ENCODE measurements around the gene LRRC53.

The LRRC53 gene

GRCh38 chr1:74465193-74465681 lies 47.2 kb downstream of the LRRC53 start:
- no peak for TF ChIP-seq CTCF (IDR thresholded peaks at IDR 0.05; ENCODE audit: borderline replicate concordance, insufficient read depth, low read depth, low read length)
- H3K4me3 ChIP-seq (ENCODE audit: low read depth, low read length), result no peak overlapping the region

- H3K4me3 ChIP-seq (ENCODE audit: low read depth, low read length), result no peak overlapping the region
- no peak for TF ChIP-seq CTCF (IDR thresholded peaks at IDR 0.05; ENCODE audit: borderline replicate concordance, insufficient read depth, low read depth, low read length)
These were observed 48.4 kb downstream of the LRRC53 start for GRCh38 chr1:74464037-74464436.

DNA sequence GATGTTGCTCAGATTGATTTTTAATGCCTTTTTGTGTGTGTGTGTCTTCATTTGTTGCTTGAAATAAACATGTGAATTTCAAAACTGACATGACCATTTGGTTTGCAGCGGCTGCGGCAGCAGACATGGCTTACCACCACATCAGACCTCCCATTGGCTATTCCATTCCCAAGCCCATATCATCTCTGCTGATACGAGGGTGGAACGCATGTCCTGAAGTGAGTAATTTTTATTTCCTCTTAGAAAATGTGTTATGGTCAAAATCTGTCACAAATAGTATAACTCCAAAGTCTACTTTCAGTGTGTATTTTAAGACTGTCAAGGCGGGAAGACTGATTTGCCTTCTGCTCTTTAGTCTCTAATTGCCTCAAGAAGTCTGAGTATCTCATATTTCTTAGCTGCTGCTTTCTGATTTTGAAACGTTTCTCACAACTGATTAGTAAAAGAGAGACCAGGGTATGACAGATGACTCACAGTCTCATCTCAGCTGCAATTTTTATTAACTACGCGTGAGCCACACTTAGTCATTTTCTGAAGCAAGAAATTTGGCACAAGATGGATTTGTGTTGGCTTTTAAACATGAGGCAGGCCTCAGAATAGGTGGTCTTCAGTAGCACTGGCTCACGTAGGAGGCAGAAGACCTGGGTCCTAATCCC lies 49.0 kb downstream of the LRRC53 start:
- TF ChIP-seq CTCF (IDR thresholded peaks at IDR 0.05; ENCODE audit: borderline replicate concordance, insufficient read depth, low read depth, low read length), result no peak
- no peak overlapping the region for H3K4me3 ChIP-seq (ENCODE audit: low read depth, low read length)

DNA sequence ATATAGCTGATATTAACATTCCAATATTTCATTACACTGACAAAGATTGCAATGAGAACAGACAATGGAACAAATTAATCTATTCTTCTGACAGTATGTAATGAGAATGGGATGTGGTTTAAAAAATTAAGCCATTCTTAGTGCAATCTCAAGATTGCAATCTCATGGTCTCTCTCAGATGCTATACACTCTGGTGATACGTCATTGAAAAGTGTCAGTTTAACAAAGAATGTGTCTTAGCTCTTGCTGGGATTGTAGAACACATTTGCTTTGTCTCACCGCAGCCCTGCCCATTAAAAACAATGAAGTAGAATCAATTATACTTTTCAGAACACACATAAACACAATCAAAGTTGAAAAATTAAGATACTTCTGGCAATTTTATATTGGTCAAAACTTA lies 55.2 kb downstream of the LRRC53 start:
- no peak overlapping the region for H3K4me3 ChIP-seq (ENCODE audit: low read depth, low read length)
- TF ChIP-seq CTCF (IDR thresholded peaks at IDR 0.05; ENCODE audit: borderline replicate concordance, insufficient read depth, low read depth, low read length), result no peak

DNA sequence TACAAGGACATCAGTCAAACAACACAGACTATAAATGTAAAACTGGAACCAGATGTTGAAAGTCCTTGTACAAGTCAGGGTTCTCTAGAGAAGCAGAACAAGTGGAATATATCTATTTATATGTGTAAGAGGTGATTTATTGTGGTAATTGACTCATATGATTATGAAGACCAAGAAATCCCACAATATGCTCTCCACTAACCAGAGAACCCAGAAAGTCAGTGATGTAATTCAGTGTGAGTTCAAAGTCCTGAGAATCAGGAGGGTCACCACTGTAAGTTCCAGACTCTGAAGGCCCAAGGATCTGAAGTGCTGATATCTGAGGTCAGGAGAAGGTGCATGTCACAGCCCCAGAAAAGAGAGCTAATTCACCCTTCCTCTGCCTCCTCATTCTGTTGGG lies 57.0 kb downstream of the LRRC53 start:
- H3K4me3 ChIP-seq (ENCODE audit: low read depth, low read length), result no peak overlapping the region
- TF ChIP-seq CTCF (IDR thresholded peaks at IDR 0.05; ENCODE audit: borderline replicate concordance, insufficient read depth, low read depth, low read length), result no peak

DNA sequence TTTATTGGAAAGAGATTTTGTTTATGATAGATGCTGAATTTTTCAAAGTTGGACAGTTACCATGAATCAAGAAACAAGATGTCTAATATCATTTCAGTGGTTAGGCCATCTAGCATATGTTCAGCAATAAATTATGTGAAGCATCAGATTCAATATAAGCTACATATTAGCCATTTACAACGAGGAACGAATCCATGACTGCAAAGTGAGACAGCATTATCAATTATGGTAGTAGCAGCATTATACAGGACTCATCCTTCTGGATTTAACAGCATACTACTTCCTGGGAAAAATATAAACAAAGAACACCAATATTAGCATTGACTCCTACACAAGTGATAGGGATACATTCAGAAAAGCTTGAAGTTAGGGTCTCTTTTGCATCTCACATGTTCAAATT lies 59.1 kb downstream of the LRRC53 start:
- TF ChIP-seq CTCF (IDR thresholded peaks at IDR 0.05; ENCODE audit: borderline replicate concordance, insufficient read depth, low read depth, low read length), result no peak
- H3K4me3 ChIP-seq (ENCODE audit: low read depth, low read length), result no peak overlapping the region

GRCh38 chr1:74452035-74452434 lies 60.4 kb downstream of the LRRC53 start:
- H3K4me3 ChIP-seq (ENCODE audit: low read depth, low read length), result no peak overlapping the region
- no peak for TF ChIP-seq CTCF (IDR thresholded peaks at IDR 0.05; ENCODE audit: borderline replicate concordance, insufficient read depth, low read depth, low read length)
